Transverse colon (tissue), 3 donors: ENCODE measurements around the gene IFNK.

Experiments
- CTCF ChIP-seq, 5 experiments: fragments of 200-600 bp in 3 of 5; fragments of 450-650 bp in 2 of 5; sonication (generic) in 3 of 5; IDR thresholded peaks; 1 replicate in 2 of 5; 2 replicates in 3 of 5; pipeline ENCODE4 v1.5.1; 2016 to 2017; ENCODE audit warnings: antibody characterized with exemption in 5 of 5, inconsistent platforms in 3 of 5, mild to moderate bottlenecking in 2 of 5, moderate library complexity in 1 of 5
- EP300 ChIP-seq: sonication (generic); formaldehyde crosslinking; IDR thresholded peaks from one replicate; pipeline ENCODE4 v1.6.1; 2017; ENCODE audit warnings: antibody characterized with exemption, low read depth

GRCh38 chr9:27518006-27518405, 6.1 kb upstream of the IFNK start:
- TF ChIP-seq CTCF (IDR thresholded peaks at IDR 0.05) (no peak), EP300 (no peak)
